Germinal center (tissue), 1 donor: Measurements from ENCODE around the gene GAK.

Experiments used
- DNase-seq: peaks from one replicate; pipeline ENCODE4 v3.0.0; 2012; ENCODE audit warnings: mixed read lengths, low spot score

The GAK gene

GRCh38 chr4:848803-849477, 83.2 kb downstream of the GAK start:
- no peak for DNase-seq

- no peak for DNase-seq
These were observed 83.8 kb downstream of the GAK start for GRCh38 chr4:848307-848691.

GRCh38 chr4:845836-846251, 86.3 kb downstream of the GAK start:
- no peak for DNase-seq

- DNase-seq = no peak
These were observed 86.8 kb downstream of the GAK start for GRCh38 chr4:845233-845835.

DNA sequence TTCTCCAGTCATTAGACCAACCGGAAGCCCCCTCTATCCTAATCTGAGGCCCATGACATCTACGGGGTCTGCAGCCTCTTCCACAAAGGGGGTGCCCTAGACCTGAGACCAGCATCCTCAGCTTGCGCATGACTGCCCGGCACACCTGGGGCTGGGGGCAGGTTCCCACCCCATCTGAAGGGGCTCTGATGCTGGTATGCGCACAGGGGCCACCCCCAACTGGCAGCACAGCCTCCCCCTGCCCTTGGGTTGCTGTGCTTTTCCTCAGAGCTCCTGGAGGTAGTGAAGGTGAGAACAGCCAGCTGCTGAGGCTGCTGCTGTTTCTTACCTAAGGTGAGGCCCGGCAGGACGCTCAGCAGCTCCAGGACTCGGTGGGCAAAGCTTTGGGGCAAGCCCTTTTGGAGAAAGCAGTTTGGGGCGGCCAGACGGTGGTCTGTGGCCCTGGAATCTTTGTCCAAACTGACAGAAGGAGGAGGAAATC, 87.3 kb downstream of the GAK start:
- DNase-seq = no peak

- DNase-seq = no peak
These were observed 92.3 kb downstream of the GAK start for GRCh38 chr4:839675-840443.

- no peak for DNase-seq
These were observed 94.3 kb downstream of the GAK start for GRCh38 chr4:837772-838171.

DNA sequence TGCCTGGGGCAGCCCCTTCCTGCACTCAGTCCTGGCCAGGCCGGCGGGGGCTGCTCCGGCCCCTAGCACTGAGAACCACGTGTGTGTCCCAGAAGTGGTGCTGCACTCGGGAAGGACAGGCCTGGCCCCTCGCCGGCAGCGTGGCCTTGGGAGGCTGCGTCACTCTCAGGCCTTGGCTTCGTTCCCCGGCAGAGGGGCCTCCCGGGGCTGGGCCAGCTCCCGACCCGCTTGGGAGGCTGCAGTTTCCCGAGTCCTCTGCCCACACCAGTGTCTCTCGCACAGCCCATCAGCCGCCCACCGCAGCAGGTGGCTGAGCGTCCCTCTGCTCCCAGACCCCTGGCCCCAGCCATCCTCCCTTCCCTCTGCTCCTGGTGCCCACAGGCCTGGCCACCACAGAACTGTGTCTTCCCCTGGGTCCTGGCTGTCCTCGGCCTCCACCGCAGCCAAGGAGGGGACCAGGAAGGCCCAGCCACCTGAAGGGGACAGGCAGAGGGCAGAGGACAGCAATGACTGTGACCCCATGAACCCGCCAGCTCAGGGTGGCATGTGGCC, 95.3 kb downstream of the GAK start:
- DNase-seq = no peak

GRCh38 chr4:836003-836511, 96.1 kb downstream of the GAK start:
- DNase-seq = no peak

- DNase-seq = no peak
These were observed 96.7 kb downstream of the GAK start for GRCh38 chr4:835148-836002.

DNA sequence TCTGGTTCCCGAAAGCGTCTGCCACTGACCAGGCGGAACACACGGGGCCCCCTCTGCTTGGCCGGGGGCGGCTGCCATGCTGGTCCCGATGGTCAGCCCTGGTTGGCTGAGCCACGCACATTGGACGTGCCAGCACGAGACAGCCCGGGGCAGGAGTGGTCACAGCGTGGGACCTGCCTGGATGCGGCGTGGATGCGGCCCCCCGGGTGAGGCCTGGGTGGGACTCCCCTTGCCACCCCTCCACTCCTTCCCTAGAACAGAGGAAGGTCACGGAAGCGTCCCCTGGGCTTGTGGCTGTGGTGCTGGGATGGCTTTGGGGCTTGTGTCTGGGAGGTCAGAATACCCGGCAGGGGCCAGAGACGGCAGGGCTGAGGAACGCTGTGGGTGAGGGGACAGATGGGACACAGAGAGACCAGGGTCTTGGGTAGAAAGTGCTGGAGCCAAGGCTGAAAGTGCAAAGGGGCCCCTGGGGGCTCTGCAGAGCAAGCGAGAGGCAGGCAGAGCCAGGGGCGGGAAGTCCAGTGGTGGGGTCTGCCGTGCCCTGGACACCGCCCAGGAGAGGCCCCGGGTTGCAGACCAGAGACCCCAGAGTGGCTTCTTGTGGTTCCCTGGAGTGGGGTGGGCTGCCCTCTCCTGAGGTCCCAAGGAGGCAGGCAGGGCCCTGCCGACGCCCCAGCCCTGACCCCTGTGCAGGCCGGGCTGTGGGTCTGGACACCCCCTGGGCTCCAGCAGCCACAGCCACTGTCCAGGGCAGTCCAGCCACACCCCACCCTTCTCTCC, 97.6 kb downstream of the GAK start:
- no peak for DNase-seq

GRCh38 chr4:833731-834367, 98.3 kb downstream of the GAK start:
- DNase-seq = no peak

DNA sequence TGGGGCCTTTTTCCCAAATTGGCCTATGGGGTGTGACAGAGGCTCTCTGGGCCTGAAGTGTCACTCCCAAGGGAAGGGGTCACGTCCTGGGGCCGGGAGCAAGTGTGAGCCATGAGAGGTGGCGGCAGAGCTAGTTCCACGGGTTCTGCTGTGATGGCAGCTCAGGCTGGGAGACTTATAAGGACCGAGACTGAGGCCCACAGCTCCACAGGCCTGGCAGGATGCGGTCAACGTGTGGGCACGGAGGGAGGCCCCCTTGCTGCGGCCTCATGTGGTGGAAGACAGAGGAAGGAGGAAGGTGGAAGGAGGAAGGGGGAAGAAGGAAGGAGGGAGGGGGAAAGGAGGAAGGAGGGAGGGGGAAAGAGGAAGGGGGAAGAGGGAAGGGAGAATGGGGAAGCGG, 99.0 kb downstream of the GAK start:
- DNase-seq = no peak

GRCh38 chr4:832536-832935, 99.6 kb downstream of the GAK start:
- no peak for DNase-seq

DNA sequence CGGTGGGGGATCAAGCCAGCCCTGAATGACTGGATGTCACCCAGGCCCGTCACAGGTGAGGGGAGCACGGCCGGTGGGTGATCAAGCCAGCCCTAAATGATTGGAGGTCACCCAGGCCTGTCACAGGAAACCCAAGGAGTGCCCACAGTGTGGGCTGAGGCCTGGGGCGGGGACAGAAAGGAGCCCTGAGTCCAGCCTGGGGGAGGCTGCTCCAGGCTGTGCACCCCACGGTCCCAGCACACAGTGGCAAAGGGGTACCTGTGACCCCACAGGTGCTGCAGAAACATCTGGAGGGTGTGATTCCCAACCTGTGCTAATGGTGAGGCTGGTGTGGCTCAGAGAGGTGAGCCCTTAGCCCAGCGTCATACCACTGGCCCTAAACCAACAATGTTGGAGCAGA, 100.0 kb downstream of the GAK start:
- no peak for DNase-seq

DNA sequence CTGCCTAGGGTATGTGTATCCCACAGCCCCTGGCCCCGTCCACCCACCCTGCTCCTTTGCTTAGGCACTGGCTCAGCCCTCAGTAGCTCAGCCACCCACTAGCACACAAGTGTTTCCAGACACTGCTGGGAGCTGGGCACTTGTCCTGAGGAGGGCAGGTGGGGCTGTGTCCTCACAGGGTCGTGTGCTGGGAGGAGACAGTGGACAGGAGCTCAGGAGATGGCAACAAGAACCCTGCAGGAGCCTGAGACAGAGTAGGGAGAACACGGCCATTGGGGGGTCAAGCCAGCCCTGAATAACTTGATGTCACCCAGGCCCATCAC, 100.7 kb downstream of the GAK start:
- no peak for DNase-seq

DNA sequence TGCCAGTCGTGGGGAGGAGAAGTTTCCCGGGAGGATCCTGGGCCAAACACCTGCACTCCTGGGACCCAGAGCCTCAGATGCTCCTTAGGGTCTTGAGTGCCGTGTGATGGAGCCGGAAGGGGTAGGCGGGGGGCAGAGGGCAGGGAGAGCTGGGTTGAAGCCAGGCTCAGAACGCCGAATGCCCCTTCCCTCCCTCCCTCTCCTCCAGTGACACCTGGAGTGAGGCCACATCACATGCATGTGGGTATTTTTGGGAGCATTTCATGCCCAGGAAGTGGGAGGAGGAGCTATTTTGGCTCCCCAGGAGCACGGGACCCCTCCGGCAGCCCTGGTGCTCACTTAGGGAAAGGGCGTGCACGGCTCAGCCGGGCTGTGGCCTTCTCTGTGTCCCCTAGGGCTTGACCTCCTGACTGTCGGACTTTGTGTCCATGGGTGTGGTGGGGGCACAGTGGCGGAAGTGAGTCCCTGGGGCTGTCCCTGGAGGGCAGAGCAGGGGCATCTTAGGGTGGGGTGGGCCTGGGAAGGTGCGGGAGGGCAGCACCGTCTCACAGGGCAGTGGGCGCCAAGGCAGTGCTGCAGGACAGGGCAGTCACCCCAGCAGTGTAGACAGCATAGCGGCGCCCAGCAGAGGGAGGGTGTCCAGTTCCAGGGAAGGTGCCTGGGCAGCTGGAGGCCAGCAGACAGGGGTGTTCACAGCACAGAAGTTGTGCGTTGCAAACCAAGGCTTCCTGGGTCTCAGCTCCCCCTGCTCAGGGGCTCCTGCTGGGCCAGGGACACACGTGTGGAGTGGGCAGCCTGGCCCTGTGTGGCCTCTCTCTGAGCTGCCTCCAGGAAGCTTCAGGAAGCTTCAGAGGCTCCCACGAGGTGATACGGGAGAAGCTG, 101.3 kb downstream of the GAK start:
- DNase-seq = no peak

- DNase-seq = no peak
These were observed 102.1 kb downstream of the GAK start for GRCh38 chr4:829761-830600.

DNA sequence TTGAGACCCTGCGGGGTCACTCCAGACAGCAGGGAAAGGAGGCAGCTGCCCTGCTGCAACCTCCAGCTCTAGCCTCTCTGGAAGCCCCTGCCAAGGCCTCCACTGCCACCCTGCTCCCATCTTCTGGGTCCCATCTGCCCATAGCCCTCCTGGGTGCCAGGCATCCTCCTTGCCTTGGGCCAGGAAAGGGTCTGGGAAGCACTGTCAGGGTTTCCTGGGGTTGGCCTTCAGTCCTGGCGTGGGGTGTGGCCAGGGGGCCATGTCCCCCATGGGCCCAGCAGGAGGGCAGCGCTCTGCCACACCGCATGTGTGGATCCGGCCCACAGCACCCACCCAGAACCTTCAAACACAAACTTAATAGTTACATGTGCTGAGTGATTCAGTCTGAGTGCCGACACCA, 102.8 kb downstream of the GAK start:
- DNase-seq = no peak
